Skin epidermis (tissue), 12 donors: Measurements from ENCODE around the gene TXNDC17.
"Not testable (repeated sequence)": the region's sequence is repeated elsewhere in the genome, so short reads cannot be mapped to it uniquely, and the experiment has no call there.

ENCODE experiments used
- H3K27ac ChIP-seq, 21 experiments: fragments of 200-600 bp; sonication (generic) in 11 of 21; one replicate each; pipeline ENCODE4 v1.5.0; 2020; ENCODE audit warnings: mild to moderate bottlenecking in 3 of 21, inconsistent platforms in 2 of 21, moderate library complexity in 2 of 21
- H3K4me3 ChIP-seq, 7 experiments: fragments of 200-600 bp; sonication (generic) in 2 of 7; one replicate each; pipeline ENCODE4 v1.5.0; 2020; ENCODE audit warnings: inconsistent platforms in 2 of 7, mild to moderate bottlenecking in 2 of 7, moderate library complexity in 1 of 7

TXNDC17 gene

DNA sequence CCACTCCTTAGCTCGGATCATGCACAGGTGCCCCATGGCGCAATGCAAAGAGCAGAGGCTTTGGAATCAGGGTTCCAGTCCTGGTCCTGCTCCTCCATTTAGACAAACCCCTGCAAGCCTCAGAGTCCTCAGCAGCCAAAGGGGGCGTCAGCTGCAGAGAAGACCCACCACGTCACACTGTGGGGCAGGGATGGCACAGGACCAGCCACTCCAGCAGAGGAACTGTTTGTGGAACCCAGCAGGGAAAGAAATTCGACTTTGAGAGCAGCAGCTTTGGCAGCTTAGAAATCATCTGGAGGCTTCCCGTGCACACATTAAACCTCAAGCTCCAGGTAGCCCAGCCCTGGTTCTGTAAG is 35.9 kb downstream of the TXNDC17 start:
- no peak overlapping the region for H3K27ac ChIP-seq

DNA sequence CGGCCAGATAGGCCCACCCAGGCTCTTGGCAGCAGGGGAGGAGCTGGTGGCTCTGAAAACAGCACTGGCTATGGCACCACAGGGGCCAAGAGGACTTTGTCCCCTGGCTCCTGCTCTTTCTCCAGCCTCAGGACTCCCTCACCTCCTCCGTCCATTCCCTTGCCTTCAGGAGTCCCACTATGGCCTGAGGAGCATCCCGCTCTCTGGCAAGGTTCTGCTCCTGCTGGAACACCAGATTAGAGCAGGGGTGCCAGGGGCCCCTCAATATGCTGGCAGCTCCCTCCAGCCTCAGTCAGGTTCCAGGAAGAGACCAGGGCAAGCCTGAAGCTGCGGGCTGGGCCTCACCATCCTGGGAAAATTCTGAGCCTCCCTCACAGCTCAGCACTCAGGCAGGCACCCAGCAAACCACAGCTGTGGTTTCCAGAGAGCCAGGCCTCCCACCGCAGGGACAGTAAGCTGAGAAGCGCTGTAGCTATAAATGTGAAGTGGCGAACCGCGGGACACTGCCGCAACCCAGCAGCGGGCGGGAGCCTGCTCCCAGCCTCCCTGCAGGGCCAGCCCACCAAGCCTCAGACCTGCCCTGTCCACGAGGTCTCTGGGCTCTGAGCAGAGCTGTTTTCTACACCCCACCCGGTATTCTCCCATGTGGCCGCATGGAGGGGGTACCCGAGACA is 36.4 kb downstream of the TXNDC17 start:
- Histone ChIP-seq H3K27ac (no peak overlapping the region), H3K4me3 (no peak overlapping the region)

More for the DNA sequence above, 35.9 kb downstream of the TXNDC17 start:
- no peak overlapping the region for H3K4me3 ChIP-seq

DNA sequence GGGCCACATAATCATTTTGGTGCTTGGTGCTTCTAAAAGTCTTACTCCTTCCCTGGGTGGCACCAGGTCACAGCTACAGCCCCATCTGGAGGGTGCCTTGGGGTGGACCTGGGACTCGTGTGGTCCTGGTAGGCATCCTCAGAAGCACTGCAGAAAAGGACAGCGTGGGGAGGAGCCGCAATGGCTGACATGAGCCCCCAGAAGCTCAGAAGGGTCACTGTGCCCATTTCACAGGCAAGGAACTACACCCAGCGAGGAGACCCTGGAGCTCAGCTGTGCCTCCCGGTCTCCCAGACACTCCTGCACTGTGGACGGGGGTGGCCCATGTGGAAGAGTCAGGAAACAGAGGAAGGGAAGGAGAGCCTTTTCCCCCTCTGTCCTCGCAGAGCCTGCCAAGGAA is 37.1 kb downstream of the TXNDC17 start:
- Histone ChIP-seq H3K4me3 (no peak overlapping the region), H3K27ac (no peak overlapping the region)

DNA sequence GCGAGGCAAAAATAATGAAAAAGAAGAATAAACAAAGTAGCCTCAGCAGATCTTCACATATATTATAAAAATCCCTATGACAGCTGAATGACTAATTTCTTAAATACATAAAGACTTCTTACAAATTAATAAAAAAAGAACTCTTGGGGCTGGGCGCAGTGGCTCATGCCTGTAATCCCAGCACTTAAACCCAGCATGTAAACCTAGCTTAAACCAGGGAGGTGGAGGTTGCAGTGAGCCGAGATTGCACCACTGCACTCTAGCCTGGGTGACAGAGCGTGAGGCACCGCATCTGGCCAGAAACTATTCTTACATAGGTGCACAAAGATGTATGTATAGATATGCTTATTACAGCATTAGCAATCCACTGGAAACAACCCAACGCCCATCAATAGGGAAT is 38.4 kb downstream of the TXNDC17 start:
- H3K27ac ChIP-seq, result no peak overlapping the region
- H3K4me3 ChIP-seq, result no peak overlapping the region

DNA sequence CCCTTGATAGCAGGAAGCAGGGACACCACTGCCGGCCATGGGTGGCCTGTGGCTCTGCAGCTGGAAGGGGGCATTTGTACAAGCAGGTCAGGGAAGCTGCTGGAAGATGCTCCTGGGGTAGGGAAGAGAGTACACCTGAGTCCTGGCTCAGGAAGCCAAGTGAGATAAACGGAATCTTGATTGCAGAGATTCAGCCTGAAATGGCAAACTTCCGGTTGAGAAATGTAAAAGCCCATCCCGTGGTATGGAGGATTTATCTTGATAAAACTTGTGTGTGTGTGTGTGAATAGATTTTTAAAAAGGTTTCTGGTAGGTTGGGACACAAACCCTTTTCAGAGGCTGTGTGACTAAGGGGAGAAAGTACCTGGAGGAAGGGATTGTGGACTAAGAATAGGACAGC is 40.3 kb downstream of the TXNDC17 start:
- H3K4me3 ChIP-seq, result no peak overlapping the region
- no peak overlapping the region for H3K27ac ChIP-seq

- no peak overlapping the region for H3K4me3 ChIP-seq
- H3K27ac ChIP-seq, result no peak overlapping the region
Measured at GRCh38 chr17:6681671-6682070, 40.8 kb downstream of the TXNDC17 start.

- Histone ChIP-seq H3K4me3 (no peak overlapping the region), H3K27ac (no peak overlapping the region)
Measured at GRCh38 chr17:6682339-6682738, 41.5 kb downstream of the TXNDC17 start.

DNA sequence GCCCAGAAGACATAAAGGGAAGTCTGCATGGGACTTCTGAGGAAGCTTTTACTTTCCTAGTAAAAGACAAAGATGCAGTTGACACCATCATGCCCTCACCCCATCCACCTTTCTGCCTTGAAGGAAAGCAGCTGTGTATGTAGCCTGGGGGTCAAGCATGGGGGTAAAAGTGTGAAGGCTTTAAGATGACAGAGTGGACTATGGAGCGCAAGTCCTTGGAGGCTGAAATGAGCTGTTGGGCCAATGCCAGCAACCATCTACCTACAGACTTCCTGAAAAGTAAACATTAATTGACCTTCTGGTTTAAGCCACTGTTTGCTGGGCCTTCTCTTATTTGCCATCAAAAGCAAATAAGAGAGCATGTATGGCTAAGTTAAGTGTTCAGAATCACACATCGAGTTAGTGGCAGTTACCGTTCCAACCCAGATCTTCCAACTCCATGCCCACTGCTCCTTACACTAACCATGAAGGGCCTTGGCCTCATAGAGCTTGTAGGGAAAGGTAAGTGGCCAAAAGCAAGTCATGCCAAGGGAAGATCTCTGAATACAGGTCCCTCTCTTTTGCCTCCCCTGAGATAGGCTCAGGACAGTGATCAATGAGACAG is 42.3 kb downstream of the TXNDC17 start:
- no peak overlapping the region for H3K27ac ChIP-seq

GRCh38 chr17:6683730-6684459 is 43.0 kb downstream of the TXNDC17 start:
- no peak overlapping the region for H3K4me3 ChIP-seq
- no peak overlapping the region for H3K27ac ChIP-seq

More for the DNA sequence above, 42.3 kb downstream of the TXNDC17 start:
- H3K4me3 ChIP-seq, result no peak overlapping the region

GRCh38 chr17:6684460-6684783 is 43.6 kb downstream of the TXNDC17 start:
- Histone ChIP-seq H3K4me3 (no peak overlapping the region), H3K27ac (no peak overlapping the region)

GRCh38 chr17:6684881-6685767 is 44.3 kb downstream of the TXNDC17 start:
- Histone ChIP-seq H3K4me3 (no peak overlapping the region), H3K27ac (no peak overlapping the region)

- H3K4me3 ChIP-seq, result no peak overlapping the region
- H3K27ac ChIP-seq, result no peak overlapping the region
Measured at GRCh38 chr17:6686026-6686425, 45.2 kb downstream of the TXNDC17 start.

DNA sequence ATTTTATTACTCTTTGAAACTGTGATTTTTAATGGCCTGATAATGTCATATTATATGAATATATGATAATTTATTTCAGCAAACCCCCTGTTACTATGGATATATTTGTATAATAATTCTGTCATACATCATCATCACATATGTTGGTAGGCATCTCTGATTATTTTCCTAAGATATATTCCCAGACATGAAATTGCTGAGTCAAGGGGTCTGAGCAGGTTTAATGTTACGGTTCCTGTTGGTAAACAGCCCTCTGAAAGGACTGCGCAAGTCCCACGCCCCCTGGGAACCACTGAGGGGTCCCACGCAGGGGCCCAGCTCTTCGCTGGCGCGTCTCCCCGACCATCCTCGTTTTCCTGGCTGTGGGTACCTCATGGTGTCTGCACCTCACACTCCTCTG is 48.1 kb downstream of the TXNDC17 start:
- no peak overlapping the region for H3K27ac ChIP-seq
- H3K4me3 ChIP-seq, result no peak overlapping the region

DNA sequence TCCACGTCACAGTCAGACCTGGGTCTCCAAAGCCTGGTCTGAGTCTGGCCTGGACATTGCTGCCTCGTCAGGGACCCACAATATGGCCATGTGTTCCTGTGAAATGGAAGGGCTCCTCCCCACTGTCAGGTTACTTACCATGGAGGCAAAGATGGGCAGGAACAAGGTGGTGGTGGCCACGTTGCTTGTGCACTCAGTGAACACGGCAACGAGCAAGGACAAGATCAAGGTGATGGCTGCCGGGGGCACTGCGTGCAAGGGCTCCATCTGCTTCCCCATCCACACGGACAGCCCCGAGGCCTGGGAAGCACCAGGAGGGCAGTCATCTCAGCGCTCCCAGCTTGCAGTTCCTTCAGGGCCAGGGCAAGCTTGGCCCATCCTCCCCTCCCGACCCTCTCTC is 49.8 kb downstream of the TXNDC17 start:
- no peak overlapping the region for H3K27ac ChIP-seq
- no peak overlapping the region for H3K4me3 ChIP-seq

GRCh38 chr17:6691546-6691945 is 50.7 kb downstream of the TXNDC17 start:
- no peak overlapping the region for H3K4me3 ChIP-seq
- H3K27ac ChIP-seq, result no peak overlapping the region

DNA sequence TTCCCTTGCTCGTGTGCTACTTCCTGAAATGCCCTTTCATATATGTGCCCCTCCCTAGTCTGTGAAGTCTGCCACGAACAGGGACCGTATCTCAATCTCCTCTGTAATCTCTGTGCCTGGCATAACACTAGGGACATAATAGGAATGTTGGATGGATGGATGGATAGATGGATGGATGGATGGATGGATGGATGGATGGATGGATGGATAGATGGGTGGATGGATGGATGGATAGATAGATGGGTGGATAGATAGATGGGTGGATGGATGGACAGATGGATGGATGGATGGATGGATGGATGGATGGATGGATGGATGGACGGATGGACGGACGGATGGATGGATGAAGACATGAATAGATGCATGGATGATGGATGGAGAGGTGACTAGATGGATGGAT is 51.1 kb downstream of the TXNDC17 start:
- H3K4me3 ChIP-seq, H3K27ac ChIP-seq: not testable (repeated sequence)
